HG03175 (cell line): ENCODE measurements around the gene STAG3.

Experiments used
- ATAC-seq: cut with Tn5 transposase; IDR thresholded peaks from one replicate; pipeline ENCODE4 v1.9.1; 2021; ENCODE audit warnings: mild to moderate bottlenecking, moderate library complexity; ENCODE audit not compliant: unreplicated experiment

Gene STAG3

GRCh38 chr7:100154651-100155491 lies 22.8 kb upstream of the STAG3 start:
- ATAC-seq, result no peak

GRCh38 chr7:100155553-100156317 lies 22.0 kb upstream of the STAG3 start:
- no peak for ATAC-seq

- no peak for ATAC-seq
Measured at GRCh38 chr7:100156331-100157068, 21.2 kb upstream of the STAG3 start.

- no peak for ATAC-seq
Measured at GRCh38 chr7:100157069-100157333, 20.7 kb upstream of the STAG3 start.

- no peak for ATAC-seq
Measured at GRCh38 chr7:100157334-100158228, 20.1 kb upstream of the STAG3 start.

- peak; percentile 86 for ATAC-seq
Measured at GRCh38 chr7:100158229-100159098, 19.3 kb upstream of the STAG3 start, which contains the start of gene TRAPPC14. Gene TRAPPC14, minus strand, starts transcription at chr7:100158723. Its CDS starts 224 bp downstream, at chr7:100158499.

- no peak for ATAC-seq
Measured at GRCh38 chr7:100159099-100159623, 18.6 kb upstream of the STAG3 start.

- no peak for ATAC-seq
Measured at GRCh38 chr7:100160067-100160466, 17.7 kb upstream of the STAG3 start.

- no peak for ATAC-seq
Measured at GRCh38 chr7:100163006-100163531, 14.6 kb upstream of the STAG3 start.

GRCh38 chr7:100163871-100164270 lies 13.8 kb upstream of the STAG3 start:
- no peak for ATAC-seq

GRCh38 chr7:100166317-100166940 lies 11.3 kb upstream of the STAG3 start:
- ATAC-seq, result no peak

GRCh38 chr7:100166970-100167911 lies 10.5 kb upstream of the STAG3 start:
- ATAC-seq, result no peak

- ATAC-seq, result no peak
Measured at GRCh38 chr7:100167912-100168323, 9.8 kb upstream of the STAG3 start.

- no peak for ATAC-seq
Measured at GRCh38 chr7:100169147-100169850, 8.4 kb upstream of the STAG3 start.

- ATAC-seq, result no peak
Measured at GRCh38 chr7:100170101-100170897, 7.4 kb upstream of the STAG3 start.

- ATAC-seq, result no peak
Measured at GRCh38 chr7:100171087-100171681, 6.5 kb upstream of the STAG3 start.
